ENCODE data around the gene IGSF6.
"Not testable (repeated sequence)": the region's sequence is repeated elsewhere in the genome, so short reads cannot be mapped to it uniquely, and the experiment has no call there.

- not testable (repeated sequence) for TF ChIP-seq POLR2AphosphoS5 (IDR thresholded peaks at IDR 0.05); CTCF (IDR thresholded peaks at IDR 0.05; ENCODE audit: poor library complexity, severe bottlenecking); TAF1 (IDR thresholded peaks at IDR 0.05; ENCODE audit: low read depth); EP300 (conservative IDR thresholded peaks at IDR 0.05; ENCODE audit: poor library complexity, severe bottlenecking); MXI1 (conservative IDR thresholded peaks at IDR 0.05; ENCODE audit: poor library complexity, severe bottlenecking)
These were observed 22.5 kb downstream of the IGSF6 start for GRCh38 chr16:21629616-21630539.

Data from neural cell (in vitro differentiated cells).